ENCODE measurements around the gene THAP6.
A peak's percentile ranks its signal among the peaks of the same experiment; 100 is the strongest.
"Not testable (repeated sequence)": the region's sequence is repeated elsewhere in the genome, so short reads cannot be mapped to it uniquely, and the experiment has no call there.

Gene THAP6

DNA sequence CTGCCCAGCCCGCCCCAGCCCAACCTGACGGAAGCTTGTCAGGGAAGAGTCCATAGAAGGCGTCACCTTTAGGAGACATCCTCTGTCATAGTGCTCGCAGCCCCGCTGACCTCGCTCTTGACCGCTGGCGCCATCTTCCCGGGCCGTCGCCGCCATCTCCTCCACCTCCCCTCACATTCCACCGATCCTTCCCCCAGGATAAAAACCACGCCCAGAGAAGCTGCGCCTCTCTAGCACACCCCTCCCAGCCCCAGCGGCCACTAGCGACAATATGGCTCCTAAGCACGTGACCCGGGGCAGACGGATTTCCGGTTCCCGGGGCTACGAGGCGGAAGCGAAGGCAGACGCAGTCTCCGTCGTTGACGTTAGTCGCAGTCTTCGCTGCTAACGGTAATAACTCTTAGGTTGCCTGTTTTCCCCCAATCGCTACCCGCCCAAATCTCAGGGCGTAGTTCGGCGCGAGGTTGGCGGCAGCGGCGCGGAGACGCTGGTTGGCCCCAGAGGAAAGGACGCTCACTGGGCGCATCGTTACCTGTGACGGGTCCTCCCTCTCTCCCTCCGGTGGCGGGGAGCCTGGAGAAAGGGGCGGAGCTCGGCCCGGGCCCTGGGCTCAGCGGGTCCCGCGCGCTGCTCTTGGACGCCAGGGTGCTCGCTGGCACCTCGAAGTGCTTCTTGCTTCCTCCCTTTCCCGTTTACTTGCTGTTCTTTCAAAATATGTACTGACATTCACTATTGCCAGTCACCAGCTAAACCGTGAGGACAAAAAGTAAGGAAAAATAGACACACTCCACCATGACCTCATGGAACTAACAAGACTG is at the start of gene THAP6, which contains the start of gene RCHY1:
Gene THAP6 (plus strand): TSS at position 343 of the 818 bp plus-strand sequence. CDS start 980 bp downstream, outside the sequence.
Gene RCHY1 (minus strand): TSS at position 273 of the 818 bp plus-strand sequence. CDS start 117 bp downstream, at position 156.
- peak; percentile 92 for DNase-seq

GRCh38 chr4:75469896-75470295 is 44.4 kb upstream of the THAP6 start:
- DNase-seq: no peak

DNA sequence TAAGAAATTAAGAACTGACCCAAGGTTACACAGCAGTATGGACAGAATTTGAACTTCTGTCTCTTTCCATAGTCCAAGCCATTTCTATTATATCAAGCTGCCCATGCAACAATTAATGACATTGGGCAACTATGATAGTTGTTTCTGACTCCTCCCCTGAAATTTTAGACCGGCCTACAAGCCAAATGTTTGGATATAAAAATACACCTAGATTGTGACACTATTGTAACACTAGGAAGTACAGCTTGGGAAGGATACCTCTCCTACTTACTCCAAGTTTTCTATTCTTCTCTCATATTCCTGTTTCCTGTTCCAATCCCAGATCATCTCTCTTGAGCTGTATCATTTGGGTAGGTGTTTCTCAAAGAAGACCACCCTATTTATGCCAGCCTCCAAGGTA is 43.5 kb upstream of the THAP6 start:
- no peak for DNase-seq

- DNase-seq: no peak
Observed at GRCh38 chr4:75477201-75477600, 37.1 kb upstream of the THAP6 start.

DNA sequence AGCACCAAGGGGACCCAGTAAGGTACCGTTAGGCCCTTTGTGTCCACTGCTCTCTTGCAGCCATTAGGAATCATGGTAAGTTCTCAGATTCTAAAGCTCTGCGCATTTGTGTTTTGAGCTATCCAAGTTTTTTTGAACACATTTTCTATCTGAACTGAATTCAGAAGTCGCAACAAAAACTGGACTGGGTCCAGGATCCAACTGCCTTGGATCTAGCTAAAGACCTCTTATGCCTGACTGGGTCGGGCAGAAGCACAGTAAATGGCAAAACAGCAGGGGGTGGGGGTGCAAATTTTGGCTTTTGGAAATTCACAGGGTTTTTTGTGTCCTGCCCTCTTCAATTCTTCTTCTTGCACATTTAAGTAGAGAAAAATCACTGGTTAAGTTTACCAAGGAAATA is 30.1 kb upstream of the THAP6 start:
- DNase-seq: no peak

DNA sequence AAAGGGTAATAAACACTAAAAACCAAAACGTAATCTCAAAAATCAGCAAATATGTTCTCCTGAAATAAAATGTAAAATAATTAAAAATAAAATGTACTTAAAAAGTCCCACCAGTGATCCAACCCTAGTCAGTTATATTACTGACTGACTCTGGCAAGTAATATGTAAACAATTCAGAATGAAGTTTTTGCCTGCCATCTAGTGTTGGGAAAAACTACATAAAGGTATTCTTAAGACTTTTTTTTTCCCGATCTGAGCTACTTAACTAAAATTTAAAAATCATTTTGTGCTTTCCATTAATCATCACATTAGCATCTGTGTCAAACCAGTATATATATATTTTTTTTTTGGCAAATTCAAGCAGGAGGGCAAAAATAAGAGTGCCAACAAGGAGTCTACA is 24.1 kb upstream of the THAP6 start:
- no peak for DNase-seq

GRCh38 chr4:75494563-75494962 is 19.7 kb upstream of the THAP6 start:
- DNase-seq: no peak

DNA sequence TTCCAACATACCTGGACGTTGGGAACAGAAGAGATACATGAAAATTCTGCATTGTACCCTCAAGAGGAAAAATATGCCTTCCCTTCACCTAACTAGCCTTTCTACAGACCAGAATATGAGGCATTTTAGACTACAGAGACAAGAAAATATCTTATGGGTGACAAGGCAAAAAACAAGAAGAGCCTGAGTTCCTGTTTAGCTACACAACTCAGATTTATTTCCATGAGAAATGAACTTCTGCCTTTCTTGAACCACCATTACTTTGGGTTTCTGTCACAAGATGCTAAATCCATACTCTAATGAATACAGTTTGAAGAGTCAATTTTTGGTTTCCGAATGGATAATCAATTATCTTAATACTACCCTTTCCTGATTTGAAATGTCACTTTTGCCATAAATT is 18.8 kb upstream of the THAP6 start:
- DNase-seq: no peak

DNA sequence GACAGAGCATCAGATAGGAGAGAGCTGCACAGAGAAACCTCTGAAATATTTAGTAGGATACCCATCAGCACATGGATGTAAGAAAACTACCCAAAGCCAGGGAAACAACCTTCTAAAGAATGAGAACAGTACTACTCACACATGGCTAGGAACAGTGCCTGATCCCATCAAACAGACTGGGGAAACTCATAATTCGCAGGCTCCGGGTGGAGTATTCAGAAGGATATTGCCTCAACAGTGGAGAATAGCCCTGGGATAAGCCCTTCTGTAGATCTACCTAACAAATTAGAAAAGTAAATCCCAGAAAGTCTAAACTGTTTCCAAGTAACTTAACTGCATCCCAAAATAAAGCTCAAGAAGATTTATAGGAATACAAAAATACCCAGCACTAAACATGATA is 17.9 kb upstream of the THAP6 start:
- no peak for DNase-seq

DNA sequence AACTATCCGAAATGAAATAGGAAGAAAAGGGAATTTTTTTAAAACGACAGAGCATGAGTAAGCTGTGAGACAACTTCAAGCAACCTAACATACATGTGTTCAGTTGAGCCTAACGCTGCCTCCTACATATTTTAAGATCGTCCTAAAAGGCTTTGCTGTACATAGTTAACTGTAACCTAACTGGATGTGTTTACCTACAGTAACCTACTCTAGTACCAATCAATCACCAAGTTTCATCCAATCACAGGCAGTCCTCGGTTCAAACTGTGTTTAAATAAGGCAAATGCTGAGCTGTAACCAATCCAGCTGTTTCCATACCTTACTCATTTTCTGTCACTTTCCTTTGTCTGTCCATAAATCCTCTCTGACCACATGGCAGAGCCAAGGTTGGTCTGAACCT is 17.1 kb upstream of the THAP6 start:
- DNase-seq: no peak

GRCh38 chr4:75498041-75498440 is 16.2 kb upstream of the THAP6 start:
- no peak for DNase-seq

- no peak for DNase-seq
Observed at GRCh38 chr4:75499900-75500299, 14.4 kb upstream of the THAP6 start.

DNA sequence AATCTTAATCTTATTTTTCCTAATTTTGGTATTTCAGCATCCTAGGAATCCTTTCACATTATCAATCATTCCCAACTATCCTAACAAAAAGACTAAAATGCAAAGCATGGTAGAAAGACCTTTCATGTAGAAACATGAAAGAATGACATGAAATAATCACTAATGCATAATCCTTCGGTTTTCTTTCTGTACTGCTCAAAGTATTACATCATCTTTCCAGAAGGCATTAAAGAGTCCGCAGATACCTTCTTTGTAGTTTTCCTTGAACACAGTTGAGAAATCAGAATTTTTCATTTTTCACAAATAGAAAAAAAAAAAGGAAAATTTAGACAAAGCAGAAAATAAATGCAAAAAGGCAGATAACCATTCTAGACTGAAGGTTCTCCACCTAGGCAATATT is 11.6 kb upstream of the THAP6 start:
- DNase-seq: no peak

DNA sequence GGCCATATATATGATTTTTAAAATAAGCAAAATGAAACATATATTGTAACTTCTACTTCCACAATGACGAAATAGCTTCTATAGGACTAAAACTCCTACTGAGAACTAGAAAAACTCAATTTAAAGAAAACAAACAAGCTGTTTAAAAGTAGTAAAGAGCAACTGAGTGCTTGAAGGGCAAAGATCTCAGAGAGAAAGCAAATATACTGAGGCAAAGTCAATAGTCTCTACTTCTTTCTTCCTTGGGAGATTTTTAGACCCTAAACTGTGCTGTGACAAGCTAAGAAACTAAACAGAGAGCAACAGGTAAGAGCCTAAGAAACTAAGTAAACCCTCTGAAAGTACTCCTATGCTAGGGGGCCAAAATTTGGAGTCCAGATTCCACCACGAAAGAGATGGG is 8.6 kb upstream of the THAP6 start:
- DNase-seq: no peak

DNA sequence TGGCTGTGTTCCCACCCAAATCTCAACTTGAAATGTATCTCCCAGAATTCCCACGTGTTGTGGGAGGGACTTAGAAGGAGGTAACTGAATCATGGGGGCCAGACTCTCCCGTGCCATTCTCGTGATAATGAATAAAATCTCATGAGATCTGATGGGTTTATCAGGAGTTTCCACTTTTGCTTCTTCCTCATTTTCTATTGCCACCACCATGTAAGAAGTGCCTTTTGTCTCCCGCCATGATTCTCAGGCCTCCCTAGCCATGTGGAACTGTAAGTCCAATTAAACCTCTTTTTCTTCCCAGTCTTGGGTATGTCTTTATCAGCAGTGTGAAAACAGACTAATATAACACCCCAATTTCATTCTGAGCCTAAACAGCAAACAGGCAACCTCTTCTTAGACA is 4.7 kb upstream of the THAP6 start:
- not testable (repeated sequence) for DNase-seq

GRCh38 chr4:75511841-75512240 is 2.4 kb upstream of the THAP6 start:
- no peak for DNase-seq

DNA sequence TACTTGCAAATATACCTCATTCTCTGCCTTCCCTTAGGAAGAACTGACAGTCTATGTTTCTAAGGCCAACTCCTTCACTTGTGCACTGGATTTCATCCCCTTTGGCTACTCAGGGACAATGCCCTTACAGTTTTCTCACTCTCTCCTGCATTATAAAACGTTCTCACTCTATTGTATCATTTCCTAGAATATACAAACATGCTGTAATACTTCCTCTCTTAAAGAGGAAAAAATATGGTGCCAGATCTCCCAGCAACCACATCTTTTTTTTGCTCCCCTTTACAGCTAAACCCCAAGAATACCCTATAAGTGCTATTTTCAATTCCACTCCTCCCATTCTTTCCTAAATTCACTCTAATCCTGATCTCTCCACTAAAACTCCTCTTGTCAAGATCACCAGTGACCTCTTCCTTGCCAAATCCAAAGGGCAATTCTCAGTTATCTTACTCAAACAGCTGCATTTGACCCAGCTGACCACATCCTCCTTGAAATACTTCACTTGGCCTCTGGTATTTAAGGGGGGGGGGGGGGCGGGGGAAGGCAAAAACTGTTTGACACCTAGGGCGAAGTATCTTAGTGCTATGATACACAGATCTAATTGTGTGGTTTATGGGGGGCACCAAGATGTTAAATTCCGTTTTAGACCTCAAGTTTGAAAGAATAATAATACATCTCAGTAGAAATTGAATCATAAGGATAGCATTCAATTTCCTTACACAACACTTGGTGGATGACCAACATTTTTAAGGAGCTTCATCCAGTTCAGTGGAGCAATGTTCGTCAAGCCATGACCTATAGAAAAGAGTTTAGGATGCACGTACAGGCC is 1.7 kb upstream of the THAP6 start:
- no peak for DNase-seq

DNA sequence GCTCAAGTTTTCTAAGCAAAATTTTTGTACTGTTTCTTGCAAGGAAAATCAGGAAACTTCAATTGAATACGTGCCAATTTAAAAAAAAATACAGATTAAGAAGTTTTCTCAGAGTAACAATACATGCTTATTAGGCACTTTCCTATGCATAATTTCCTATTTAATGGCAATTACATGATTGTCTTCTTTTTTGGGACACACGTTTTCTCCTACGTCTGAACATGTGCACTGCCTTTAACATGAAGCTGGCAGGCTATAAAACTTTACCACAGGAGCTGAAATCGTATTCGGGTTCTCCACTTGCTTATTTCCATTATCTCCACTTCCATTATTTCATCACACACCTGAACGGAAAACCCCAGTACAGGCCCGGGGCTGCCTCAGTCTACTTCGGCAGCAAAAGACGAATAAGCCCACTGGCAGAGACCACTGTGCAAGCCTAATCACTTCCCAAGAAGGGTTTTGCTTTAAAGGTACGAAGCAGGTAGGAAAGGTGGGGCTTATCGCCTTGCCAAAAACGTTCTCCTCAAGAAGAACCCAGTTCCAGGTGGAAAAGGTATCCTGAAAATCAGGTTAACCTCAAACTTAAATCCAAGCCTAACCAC is 645 bp upstream of the THAP6 start:
- DNase-seq: no peak

DNA sequence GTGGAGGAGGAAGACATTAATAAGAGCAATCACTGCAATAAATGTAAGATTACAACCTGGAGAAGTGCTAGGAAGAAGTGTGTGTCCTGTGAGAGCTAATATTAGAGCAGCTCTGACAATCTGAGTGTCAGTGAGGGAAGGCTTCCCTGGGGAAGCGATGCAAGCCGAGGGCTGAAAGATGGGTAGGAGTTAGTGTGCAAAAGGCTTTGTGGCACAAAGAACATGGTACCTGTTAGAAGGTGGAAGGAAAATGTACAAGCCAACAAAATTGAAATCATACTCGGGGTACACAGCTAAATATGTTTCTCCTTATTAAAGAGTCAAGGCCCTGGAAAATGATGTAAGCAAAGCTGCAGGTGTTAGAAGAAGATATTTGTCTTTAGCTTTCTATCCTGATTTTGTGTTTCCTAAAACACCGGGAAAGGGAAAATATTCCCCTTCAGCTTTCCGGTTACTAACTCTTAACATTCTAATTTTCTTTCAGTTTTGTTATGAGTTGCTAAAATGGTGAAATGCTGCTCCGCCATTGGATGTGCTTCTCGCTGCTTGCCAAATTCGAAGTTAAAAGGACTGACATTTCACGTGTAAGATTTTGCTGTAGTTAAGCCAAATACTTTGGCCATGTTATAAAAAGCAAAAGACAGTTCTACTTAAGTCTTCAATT is 808 bp downstream of the THAP6 start:
- no peak for DNase-seq

GRCh38 chr4:75516144-75516543 is 1.9 kb downstream of the THAP6 start:
- DNase-seq: no peak

- not testable (repeated sequence) for DNase-seq
Observed at GRCh38 chr4:75519452-75519851, 5.2 kb downstream of the THAP6 start.

- no peak for DNase-seq
Observed at GRCh38 chr4:75525086-75525485, 10.8 kb downstream of the THAP6 start.

- DNase-seq: no peak
Observed at GRCh38 chr4:75525910-75526309, 11.6 kb downstream of the THAP6 start.

All from stimulated activated CD4-positive, alpha-beta T cell treated with anti-CD3 and anti-CD28 coated beads, Interleukin-1b, Interleukin-23, amount 100 ng/mL, for 48 hours (primary cell).